ENCODE results near the gene NADK.

Gene NADK

GRCh38 chr1:1764876-1765470 is 13.3 kb downstream of the NADK start:
- Histone ChIP-seq H3K9me3 (ENCODE audit: control extremely low read depth in 1 of 5, control insufficient read depth in 4 of 5, insufficient read depth in 2 of 5, low read depth in 1 of 5, low read length in 4 of 5) (peaks cover 0 to 3% (median 0%) of the 10 kb centered on the region in 5 experiments), H3K4me3 (ENCODE audit: control insufficient read depth in 1 of 7, extremely low read depth in 1 of 7, insufficient read depth in 4 of 7, low read depth in 2 of 7, low read length in 6 of 7) (peak overlapping the region in 1 of 7 experiments; percentile 4), H3K27me3 (replicated peaks in 2 of 5; ENCODE audit: control insufficient read depth in 4 of 5, insufficient read depth in 5 of 5, low read length in 4 of 5) (no peaks in the 10 kb centered on the region), H3K4me1 (ENCODE audit: control extremely low read depth in 1 of 4, control insufficient read depth in 4 of 4, insufficient read depth in 4 of 4, low read length in 3 of 4) (no peaks in the 10 kb centered on the region), H3K27ac (ENCODE audit: insufficient read depth in 1 of 2, low read depth in 1 of 2, low read length in 2 of 2, poor library complexity in 1 of 2, severe bottlenecking in 2 of 2) (no peak overlapping the region), H3K36me3 (ENCODE audit: control insufficient read depth in 4 of 4, insufficient read depth in 4 of 4, low read length in 3 of 4) (peaks cover 14 to 64% (median 49%) of the 10 kb centered on the region in 4 experiments)
- CTCF ChIA-PET: interaction anchor here (1.1 to 5.3 kb wide), 2 partner anchors 12 to 135 kb away, joined by 3 to 18 read pairs; no protein-coding TSS in a partner anchor
- DNase-seq: no peak
- WGBS (ENCODE audit: insufficient coverage): 91% methylated on average over 17 of the region's 23 CpGs
- POLR2A ChIA-PET: no interaction called here

GRCh38 chr1:1763657-1764621 is 14.3 kb downstream of the NADK start:
- H3K36me3 ChIP-seq (ENCODE audit: control insufficient read depth in 4 of 4, insufficient read depth in 4 of 4, low read length in 3 of 4): peaks cover 13 to 71% (median 53%) of the 10 kb centered on the region in 4 experiments
- H3K4me1 ChIP-seq (ENCODE audit: control extremely low read depth in 1 of 4, control insufficient read depth in 4 of 4, insufficient read depth in 4 of 4, low read length in 3 of 4): peaks cover 0 to 3% (median 1%) of the 10 kb centered on the region in 4 experiments
- peak; percentile 17 to 53 (median 50) for DNase-seq
- ChIA-PET CTCF (interaction anchor here (1.1 to 5.3 kb wide), 2 partner anchors 13 to 136 kb away, joined by 3 to 18 read pairs; no protein-coding TSS in a partner anchor), POLR2A (no interaction called here)
- WGBS (ENCODE audit: insufficient coverage): 97% methylated on average over 21 of the region's 32 CpGs
- no peaks in the 10 kb centered on the region for H3K27me3 ChIP-seq (replicated peaks in 2 of 5; ENCODE audit: control insufficient read depth in 4 of 5, insufficient read depth in 5 of 5, low read length in 4 of 5)
- peaks cover 0 to 3% (median 0%) of the 10 kb centered on the region in 5 experiments for H3K9me3 ChIP-seq (ENCODE audit: control extremely low read depth in 1 of 5, control insufficient read depth in 4 of 5, insufficient read depth in 2 of 5, low read depth in 1 of 5, low read length in 4 of 5)
- no peak overlapping the region for H3K4me3 ChIP-seq (ENCODE audit: control insufficient read depth in 1 of 7, extremely low read depth in 1 of 7, insufficient read depth in 4 of 7, low read depth in 2 of 7, low read length in 6 of 7)
- no peak overlapping the region for H3K27ac ChIP-seq (ENCODE audit: insufficient read depth in 1 of 2, low read depth in 1 of 2, low read length in 2 of 2, poor library complexity in 1 of 2, severe bottlenecking in 2 of 2)

GRCh38 chr1:1761504-1762376 is 16.5 kb downstream of the NADK start:
- WGBS (ENCODE audit: insufficient coverage): 91% methylated on average over 19 of the region's 23 CpGs
- Histone ChIP-seq H3K36me3 (ENCODE audit: control insufficient read depth in 4 of 4, insufficient read depth in 4 of 4, low read length in 3 of 4) (peaks cover 4 to 67% (median 50%) of the 10 kb centered on the region in 4 experiments), H3K9me3 (ENCODE audit: control extremely low read depth in 1 of 5, control insufficient read depth in 4 of 5, insufficient read depth in 2 of 5, low read depth in 1 of 5, low read length in 4 of 5) (no peaks in the 10 kb centered on the region), H3K4me1 (ENCODE audit: control extremely low read depth in 1 of 4, control insufficient read depth in 4 of 4, insufficient read depth in 4 of 4, low read length in 3 of 4) (peaks cover 0 to 10% (median 5%) of the 10 kb centered on the region in 4 experiments), H3K27ac (ENCODE audit: insufficient read depth in 1 of 2, low read depth in 1 of 2, low read length in 2 of 2, poor library complexity in 1 of 2, severe bottlenecking in 2 of 2) (no peak overlapping the region), H3K4me3 (ENCODE audit: control insufficient read depth in 1 of 7, extremely low read depth in 1 of 7, insufficient read depth in 4 of 7, low read depth in 2 of 7, low read length in 6 of 7) (peak overlapping the region in 1 of 7 experiments; percentile 1), H3K27me3 (replicated peaks in 2 of 5; ENCODE audit: control insufficient read depth in 4 of 5, insufficient read depth in 5 of 5, low read length in 4 of 5) (no peaks in the 10 kb centered on the region)
- POLR2A ChIA-PET: no interaction called here
- no peak for DNase-seq
- CTCF ChIA-PET: no interaction called here

GRCh38 chr1:1760715-1761114 is 17.6 kb downstream of the NADK start:
- H3K27ac ChIP-seq (ENCODE audit: insufficient read depth in 1 of 2, low read depth in 1 of 2, low read length in 2 of 2, poor library complexity in 1 of 2, severe bottlenecking in 2 of 2): no peak overlapping the region
- DNase-seq: no peak
- 94% methylated on average over 9 of the region's 10 CpGs for WGBS (ENCODE audit: insufficient coverage)
- peaks cover 0 to 10% (median 5%) of the 10 kb centered on the region in 4 experiments for H3K4me1 ChIP-seq (ENCODE audit: control extremely low read depth in 1 of 4, control insufficient read depth in 4 of 4, insufficient read depth in 4 of 4, low read length in 3 of 4)
- no peaks in the 10 kb centered on the region for H3K9me3 ChIP-seq (ENCODE audit: control extremely low read depth in 1 of 5, control insufficient read depth in 4 of 5, insufficient read depth in 2 of 5, low read depth in 1 of 5, low read length in 4 of 5)
- ChIA-PET POLR2A (no interaction called here), CTCF (no interaction called here)
- H3K4me3 ChIP-seq (ENCODE audit: control insufficient read depth in 1 of 7, extremely low read depth in 1 of 7, insufficient read depth in 4 of 7, low read depth in 2 of 7, low read length in 6 of 7): no peak overlapping the region
- H3K27me3 ChIP-seq (replicated peaks in 2 of 5; ENCODE audit: control insufficient read depth in 4 of 5, insufficient read depth in 5 of 5, low read length in 4 of 5): no peaks in the 10 kb centered on the region
- H3K36me3 ChIP-seq (ENCODE audit: control insufficient read depth in 4 of 4, insufficient read depth in 4 of 4, low read length in 3 of 4): peaks cover 6 to 77% (median 59%) of the 10 kb centered on the region in 4 experiments

GRCh38 chr1:1760345-1760650 is 18.0 kb downstream of the NADK start:
- peaks cover 6 to 82% (median 62%) of the 10 kb centered on the region in 4 experiments for H3K36me3 ChIP-seq (ENCODE audit: control insufficient read depth in 4 of 4, insufficient read depth in 4 of 4, low read length in 3 of 4)

GRCh38 chr1:1759456-1760344 is 18.6 kb downstream of the NADK start:
- H3K36me3 ChIP-seq (ENCODE audit: control insufficient read depth in 4 of 4, insufficient read depth in 4 of 4, low read length in 3 of 4): peaks cover 5 to 81% (median 63%) of the 10 kb centered on the region in 4 experiments
- H3K4me1 ChIP-seq (ENCODE audit: control extremely low read depth in 1 of 4, control insufficient read depth in 4 of 4, insufficient read depth in 4 of 4, low read length in 3 of 4): peaks cover 0 to 10% (median 5%) of the 10 kb centered on the region in 4 experiments
- no peaks in the 10 kb centered on the region for H3K27me3 ChIP-seq (replicated peaks in 2 of 5; ENCODE audit: control insufficient read depth in 4 of 5, insufficient read depth in 5 of 5, low read length in 4 of 5)
- ChIA-PET POLR2A (no interaction called here), CTCF (no interaction called here)
- peak overlapping the region in 1 of 2 experiments; percentile 62 for H3K27ac ChIP-seq (ENCODE audit: insufficient read depth in 1 of 2, low read depth in 1 of 2, low read length in 2 of 2, poor library complexity in 1 of 2, severe bottlenecking in 2 of 2)
- no peaks in the 10 kb centered on the region for H3K9me3 ChIP-seq (ENCODE audit: control extremely low read depth in 1 of 5, control insufficient read depth in 4 of 5, insufficient read depth in 2 of 5, low read depth in 1 of 5, low read length in 4 of 5)
- WGBS (ENCODE audit: insufficient coverage): 96% methylated on average over 33 of the region's 37 CpGs
- no peak for DNase-seq
- no peak overlapping the region for H3K4me3 ChIP-seq (ENCODE audit: control insufficient read depth in 1 of 7, extremely low read depth in 1 of 7, insufficient read depth in 4 of 7, low read depth in 2 of 7, low read length in 6 of 7)

More at GRCh38 chr1:1760345-1760650, 18.0 kb downstream of the NADK start:
- ChIA-PET CTCF (no interaction called here), POLR2A (no interaction called here)
- no peak overlapping the region for H3K4me3 ChIP-seq (ENCODE audit: control insufficient read depth in 1 of 7, extremely low read depth in 1 of 7, insufficient read depth in 4 of 7, low read depth in 2 of 7, low read length in 6 of 7)
- H3K9me3 ChIP-seq (ENCODE audit: control extremely low read depth in 1 of 5, control insufficient read depth in 4 of 5, insufficient read depth in 2 of 5, low read depth in 1 of 5, low read length in 4 of 5): no peaks in the 10 kb centered on the region
- no peak overlapping the region for H3K27ac ChIP-seq (ENCODE audit: insufficient read depth in 1 of 2, low read depth in 1 of 2, low read length in 2 of 2, poor library complexity in 1 of 2, severe bottlenecking in 2 of 2)
- no peaks in the 10 kb centered on the region for H3K27me3 ChIP-seq (replicated peaks in 2 of 5; ENCODE audit: control insufficient read depth in 4 of 5, insufficient read depth in 5 of 5, low read length in 4 of 5)
- WGBS (ENCODE audit: insufficient coverage): 96% methylated on average over 20 of the region's 20 CpGs
- H3K4me1 ChIP-seq (ENCODE audit: control extremely low read depth in 1 of 4, control insufficient read depth in 4 of 4, insufficient read depth in 4 of 4, low read length in 3 of 4): peaks cover 0 to 10% (median 5%) of the 10 kb centered on the region in 4 experiments
- DNase-seq: no peak
